CD4-positive, alpha-beta T cell treated with Interleukin-17A for 1 hour (primary cell): ENCODE data around the gene IFI27L1.
A peak's percentile ranks its signal among the peaks of the same experiment; 100 is the strongest.

Source experiments
- DNase-seq: peaks from one replicate; pipeline ENCODE4 v3.0.0-alpha.2; 2020

Gene IFI27L1

DNA sequence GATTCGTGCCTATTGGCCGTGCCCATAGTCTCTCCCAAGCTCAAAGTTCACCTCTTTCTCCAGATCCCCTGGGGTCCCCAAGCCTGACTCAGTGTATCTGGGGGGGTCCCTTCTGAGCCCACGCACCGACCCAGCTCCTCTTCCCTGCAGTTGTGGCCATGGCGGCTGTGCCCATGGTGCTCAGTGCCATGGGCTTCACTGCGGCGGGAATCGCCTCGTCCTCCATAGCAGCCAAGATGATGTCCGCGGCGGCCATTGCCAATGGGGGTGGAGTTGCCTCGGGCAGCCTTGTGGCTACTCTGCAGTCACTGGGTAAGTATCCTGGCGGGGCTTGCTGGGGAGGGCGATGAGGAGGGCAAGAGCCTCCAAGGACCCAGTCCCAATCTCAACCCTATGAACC, 34.5 kb downstream of the IFI27L1 start:
- no peak for DNase-seq

- no peak for DNase-seq
Measured at GRCh38 chr14:94116701-94117100, 35.6 kb downstream of the IFI27L1 start.

DNA sequence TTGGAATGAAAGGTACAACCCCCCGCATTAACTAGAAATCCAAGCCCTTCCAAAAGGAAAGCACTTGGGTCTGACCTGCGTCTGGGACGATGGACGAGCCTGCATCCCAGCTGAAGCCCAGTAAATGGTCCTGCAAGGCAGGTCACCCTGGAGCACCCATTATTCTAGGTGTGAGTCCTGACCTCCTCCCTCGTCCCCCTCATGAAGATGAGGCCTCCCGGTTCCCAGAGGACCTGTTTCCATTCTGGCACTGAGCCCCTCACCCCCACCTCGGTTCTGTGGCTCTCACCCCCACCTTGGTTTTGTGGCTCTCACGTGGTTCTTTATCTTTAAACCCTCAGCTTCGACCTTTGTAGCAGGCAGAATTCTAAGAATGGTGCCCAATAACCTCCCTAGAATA, 36.7 kb downstream of the IFI27L1 start:
- no peak for DNase-seq

DNA sequence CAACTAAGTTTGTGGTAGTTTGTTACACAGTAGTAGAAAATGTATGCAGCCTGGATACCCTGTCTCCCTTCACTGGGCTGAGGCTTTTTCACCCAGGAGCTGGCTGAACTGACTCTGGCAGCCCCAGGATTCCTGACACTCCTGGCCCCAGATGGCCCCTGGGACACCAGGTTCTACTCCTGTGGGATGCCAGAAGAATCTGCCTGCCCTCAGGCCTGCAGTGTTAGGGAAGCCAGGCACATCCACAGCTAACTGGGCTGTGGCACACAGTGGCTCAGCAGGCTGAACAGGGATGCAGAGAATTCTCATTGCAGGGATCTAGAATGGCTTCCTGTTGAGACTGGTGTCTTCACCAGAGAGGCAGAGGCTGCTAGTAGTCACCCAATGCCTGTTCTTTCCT, 38.0 kb downstream of the IFI27L1 start:
- DNase-seq, result no peak

- no peak for DNase-seq
Measured at GRCh38 chr14:94120667-94121340, 39.7 kb downstream of the IFI27L1 start.

GRCh38 chr14:94121485-94121884, 40.4 kb downstream of the IFI27L1 start:
- DNase-seq, result no peak

- DNase-seq, result no peak
Measured at GRCh38 chr14:94122438-94122837, 41.3 kb downstream of the IFI27L1 start.

DNA sequence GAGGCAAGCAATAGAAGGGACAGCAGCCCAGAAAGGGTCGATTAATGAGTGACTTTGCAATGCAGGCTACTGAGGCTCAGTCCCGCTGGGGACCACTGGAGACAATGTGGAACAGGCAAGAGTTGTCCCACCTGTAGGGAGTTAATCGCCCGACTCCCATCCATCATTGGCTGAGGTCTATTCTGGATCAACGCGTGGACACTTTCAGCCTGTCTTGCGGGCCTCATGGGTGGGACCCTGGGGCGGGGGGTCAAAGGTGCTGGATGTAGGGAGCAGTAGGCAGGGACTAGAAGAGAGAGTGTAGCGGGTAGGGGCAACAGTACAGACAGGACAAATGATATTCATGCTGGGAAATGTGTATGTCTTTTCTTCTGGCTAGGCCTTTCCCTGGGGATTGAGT, 42.2 kb downstream of the IFI27L1 start:
- DNase-seq, result no peak

- DNase-seq, result no peak
Measured at GRCh38 chr14:94123868-94124267, 42.8 kb downstream of the IFI27L1 start.

DNA sequence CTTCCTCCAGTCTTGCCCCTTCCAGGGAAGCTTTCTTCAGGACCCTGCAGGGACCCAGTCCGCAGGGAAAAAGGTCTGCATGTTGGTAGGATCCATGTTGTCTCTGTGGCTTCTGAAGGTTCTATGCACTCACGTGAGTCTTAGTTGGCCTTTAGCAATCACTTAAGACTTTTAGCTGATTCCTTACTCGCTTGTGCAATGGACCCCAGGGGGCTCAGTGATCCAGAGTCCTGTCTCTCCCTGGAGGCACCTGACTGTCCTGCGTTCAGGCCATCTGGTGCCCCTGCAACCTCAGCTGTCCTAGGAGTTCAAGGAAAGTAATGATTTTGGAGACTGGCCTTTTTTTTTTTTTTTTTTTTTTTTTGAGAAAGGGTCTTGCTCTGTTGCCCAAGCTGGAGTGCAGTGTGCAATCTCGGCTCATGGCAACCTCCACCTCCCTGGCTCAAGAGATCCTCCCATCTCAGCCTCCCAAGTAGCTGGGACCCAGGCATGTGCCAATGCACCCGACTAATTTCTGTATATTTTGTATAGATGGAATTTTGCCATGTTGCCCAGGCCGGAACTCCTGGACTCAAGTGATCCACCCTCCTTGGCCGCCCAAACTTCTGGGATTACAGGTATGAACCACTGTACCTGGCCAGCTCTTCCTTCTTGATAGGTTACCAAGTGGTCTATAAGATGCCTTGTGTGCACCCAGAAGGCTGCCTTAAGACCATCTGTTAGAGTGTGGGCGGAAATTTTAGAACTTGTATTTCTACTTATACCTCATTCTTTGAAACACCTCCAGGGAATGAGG, 43.7 kb downstream of the IFI27L1 start:
- no peak for DNase-seq

DNA sequence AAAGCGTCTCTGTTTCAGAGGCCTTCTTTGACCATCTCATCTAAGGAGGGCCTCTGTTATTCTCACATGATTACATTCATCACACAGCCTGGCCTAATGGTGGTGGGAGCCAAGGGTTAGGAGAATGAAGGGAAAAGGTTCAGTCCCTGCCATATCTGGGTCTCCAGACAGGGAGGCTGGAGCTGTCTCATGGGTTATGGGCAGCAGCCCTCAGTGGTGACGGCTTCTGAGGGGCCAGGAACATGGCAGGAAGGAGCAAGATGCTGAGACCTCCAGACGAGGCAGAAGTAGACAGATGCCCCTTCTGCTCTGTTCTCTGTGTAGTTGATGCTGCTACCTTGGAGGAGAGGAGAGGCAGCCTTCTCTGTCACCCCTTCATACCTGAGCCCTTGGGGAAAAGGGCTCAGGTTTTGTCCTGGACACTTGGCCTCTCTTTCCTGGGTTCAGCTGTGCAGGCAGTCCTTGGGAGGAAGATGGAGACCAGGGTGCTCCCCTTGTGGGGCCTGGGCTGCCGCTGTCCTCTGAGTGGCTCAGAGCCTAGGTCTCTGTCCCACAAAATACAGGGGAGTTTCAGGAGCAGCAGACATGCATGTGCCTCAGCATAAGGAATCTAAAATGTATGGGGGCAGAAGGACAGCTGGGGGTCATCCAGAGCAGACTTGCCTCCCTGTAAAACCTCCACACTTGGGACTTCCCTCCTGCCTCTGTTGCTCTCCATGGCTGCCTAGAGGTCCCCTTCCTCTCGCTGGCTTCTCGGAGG, 44.7 kb downstream of the IFI27L1 start:
- no peak for DNase-seq

DNA sequence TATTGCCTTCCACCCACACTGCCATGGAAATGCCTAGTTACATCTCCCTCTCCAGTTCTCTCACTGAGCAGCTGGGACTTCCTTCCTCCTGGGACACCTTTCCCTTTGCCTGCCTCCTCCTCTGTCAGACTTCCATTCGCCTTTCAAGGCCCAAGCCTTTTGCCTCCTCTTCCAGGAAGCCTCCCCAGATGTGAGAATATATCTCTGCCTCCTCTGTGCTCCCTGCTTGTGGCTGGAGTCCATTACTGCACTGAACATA, 45.2 kb downstream of the IFI27L1 start:
- DNase-seq, result no peak

GRCh38 chr14:94126800-94127199, 45.7 kb downstream of the IFI27L1 start:
- no peak for DNase-seq

DNA sequence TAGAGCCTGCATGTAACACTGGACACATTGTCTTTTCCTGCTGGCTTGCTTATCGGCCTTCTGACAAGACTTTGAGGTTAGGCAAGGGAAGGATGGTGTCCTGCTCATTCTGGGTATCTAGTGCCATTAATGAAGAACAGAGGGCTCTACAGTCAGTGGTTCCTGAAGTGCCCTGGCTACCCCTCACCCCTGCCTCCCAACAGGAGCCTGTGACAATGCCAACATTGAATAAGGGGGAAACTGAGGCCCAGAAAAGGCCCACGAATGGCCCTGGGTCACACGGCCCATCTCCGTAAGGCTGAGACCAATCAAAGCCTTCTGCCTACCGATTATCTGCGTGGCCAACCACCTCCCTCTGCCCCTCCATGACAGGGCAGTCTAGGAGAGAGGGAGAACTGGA, 46.2 kb downstream of the IFI27L1 start:
- DNase-seq, result no peak

DNA sequence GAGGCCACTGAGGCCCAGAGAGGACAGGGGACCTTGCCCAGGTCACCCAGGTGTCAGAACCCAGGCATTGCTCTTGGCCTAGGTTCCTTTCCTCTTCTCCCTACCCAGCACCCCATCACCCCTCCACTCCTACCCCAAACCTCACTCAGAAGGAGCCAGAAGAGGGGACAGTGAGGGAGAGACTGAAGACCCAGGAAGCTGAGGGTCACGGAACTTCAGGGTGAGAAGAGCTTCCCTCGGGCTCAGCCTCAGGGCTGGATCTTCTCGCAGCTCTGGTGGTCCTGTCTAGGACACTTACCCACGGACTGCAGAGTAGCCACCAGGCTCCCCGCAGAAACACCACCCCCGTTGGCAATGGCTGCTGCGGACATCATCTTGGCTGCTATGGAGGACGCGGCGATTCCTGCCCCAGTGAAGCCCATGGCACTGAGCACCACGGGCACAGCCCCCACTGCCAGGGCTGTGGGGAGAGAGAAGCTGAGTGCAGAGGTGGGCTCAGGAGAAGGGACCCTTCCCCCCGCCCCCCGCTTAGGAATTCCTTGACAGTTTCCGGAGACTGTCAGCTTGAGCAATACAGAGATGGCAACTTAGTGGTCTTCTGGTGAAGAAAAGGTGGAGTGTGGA, 47.2 kb downstream of the IFI27L1 start:
- DNase-seq, result no peak

DNA sequence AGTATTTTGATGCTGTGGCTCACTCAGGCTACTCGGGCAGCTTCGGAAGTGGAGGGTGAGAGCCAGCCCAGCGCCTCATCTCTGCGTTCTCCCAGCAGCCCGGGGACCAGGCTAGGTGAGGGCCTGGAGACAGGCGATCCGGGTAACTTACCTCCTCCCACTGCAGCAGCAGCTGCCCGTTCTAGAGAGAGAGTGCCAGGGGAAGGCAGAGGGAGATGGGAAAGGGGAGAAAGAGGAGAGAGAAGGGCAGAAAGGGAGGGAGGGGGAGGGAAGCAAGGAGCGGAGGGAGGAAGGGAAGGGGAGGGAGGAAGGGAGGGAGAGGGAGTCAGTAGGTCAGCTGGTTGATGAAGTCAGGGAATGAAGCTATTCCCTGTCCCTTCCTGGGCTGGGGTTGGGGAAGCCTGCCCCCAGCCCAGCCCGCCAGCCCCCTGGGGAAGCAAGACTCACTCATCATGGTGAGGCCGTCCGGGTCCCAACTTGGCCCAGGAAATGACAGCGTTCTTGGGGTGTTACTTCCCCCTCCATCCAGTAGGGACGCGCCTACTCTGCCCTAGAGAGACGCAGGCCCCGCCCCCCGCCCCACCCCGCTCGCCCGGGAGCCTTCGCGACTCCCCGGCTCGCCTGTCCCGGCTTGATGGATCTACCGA, 48.1 kb downstream of the IFI27L1 start, which contains the start of gene IFI27L2:
Gene IFI27L2, minus strand, starts transcription at position 494 of the 647 bp plus-strand sequence. Its CDS starts 40 bp downstream, at position 454.
- DNase-seq, result peak; percentile 79

DNA sequence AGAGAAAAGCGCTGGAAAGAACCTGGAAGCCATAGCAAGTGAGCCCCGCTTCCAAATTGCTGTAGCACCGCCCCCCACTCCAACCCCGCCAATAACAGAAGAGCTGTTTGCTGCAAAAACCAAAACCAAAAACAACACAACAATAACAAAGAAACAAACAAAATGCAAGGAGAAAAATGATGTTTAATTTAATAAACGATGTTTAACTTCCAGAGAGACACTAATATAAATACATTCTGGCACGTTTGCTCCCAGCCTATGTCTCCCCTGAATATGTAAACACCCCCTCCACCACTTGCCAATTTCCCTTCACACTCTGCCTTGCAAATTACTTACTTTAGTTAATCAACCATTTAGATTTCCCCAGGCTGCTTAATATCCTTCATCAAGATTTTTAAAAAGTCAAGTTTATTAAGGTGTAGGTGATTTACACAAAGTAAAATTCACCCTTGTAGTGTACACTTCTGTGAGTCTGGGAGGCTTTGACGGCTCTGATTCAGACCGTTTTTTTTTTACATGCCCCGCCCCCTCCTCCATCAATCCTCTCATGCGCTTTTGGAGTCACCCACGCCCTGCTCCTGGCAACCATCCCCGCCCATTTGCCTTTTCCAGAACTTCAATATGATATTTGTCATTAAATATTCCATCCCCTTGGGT, 48.8 kb downstream of the IFI27L1 start:
- DNase-seq, result peak; percentile 42

DNA sequence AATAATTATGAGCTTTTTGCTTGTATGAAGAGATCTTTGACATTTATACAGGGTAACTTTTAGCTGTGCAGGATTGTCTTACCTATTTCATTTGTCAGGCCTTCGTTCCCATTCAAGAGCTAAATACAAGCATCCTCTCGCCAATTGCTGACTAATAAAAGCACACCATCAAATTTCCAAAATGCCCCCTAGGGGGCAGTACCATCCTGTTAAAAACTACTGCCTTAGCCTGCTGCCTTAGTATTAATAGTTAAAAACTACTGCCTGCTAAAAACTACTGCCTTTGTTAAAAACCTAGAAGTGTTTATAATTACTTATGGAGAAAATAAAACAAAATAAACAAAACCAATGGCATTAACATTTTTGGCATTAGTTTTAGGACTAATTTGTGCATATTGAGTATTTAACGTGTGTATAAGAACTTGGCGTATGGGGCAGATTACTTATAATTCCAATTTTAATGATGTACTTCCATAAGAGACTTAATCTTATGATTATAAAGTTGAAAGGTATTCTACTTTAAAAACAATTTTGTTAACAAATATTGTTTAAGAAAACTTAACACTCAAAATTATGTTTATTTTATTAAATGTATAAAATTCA, 51.3 kb downstream of the IFI27L1 start:
- peak; percentile 85 for DNase-seq

GRCh38 chr14:94135476-94135875, 54.4 kb downstream of the IFI27L1 start:
- no peak for DNase-seq

- DNase-seq, result peak; percentile 86
Measured at GRCh38 chr14:94136575-94137331, 55.6 kb downstream of the IFI27L1 start.

DNA sequence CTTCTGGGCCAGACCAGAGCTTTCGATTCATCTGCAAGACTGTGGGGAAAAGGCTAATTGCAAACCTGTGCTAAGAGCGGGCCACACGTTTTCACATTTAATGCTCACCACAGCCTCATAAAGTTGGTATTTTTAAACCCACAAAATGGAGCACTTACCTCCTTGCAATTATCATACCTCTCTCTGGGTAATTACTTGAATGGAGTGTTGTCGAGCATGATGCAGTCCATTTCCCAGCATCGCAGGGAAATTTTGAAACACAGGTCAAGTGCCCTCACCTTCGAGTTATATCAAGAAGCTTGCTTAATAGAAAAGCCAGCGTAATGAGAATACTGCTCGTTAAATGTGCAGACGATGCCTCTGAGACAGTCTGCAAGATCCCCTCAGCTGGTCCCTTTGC, 57.1 kb downstream of the IFI27L1 start:
- DNase-seq, result no peak
